HuH-7.5 (cell line): ENCODE measurements around the gene LGALS3.

ENCODE experiments used
- DNase-seq: peaks from one replicate; pipeline ENCODE4 v3.0.0; 2011; ENCODE audit warnings: low spot score

Gene LGALS3

DNA sequence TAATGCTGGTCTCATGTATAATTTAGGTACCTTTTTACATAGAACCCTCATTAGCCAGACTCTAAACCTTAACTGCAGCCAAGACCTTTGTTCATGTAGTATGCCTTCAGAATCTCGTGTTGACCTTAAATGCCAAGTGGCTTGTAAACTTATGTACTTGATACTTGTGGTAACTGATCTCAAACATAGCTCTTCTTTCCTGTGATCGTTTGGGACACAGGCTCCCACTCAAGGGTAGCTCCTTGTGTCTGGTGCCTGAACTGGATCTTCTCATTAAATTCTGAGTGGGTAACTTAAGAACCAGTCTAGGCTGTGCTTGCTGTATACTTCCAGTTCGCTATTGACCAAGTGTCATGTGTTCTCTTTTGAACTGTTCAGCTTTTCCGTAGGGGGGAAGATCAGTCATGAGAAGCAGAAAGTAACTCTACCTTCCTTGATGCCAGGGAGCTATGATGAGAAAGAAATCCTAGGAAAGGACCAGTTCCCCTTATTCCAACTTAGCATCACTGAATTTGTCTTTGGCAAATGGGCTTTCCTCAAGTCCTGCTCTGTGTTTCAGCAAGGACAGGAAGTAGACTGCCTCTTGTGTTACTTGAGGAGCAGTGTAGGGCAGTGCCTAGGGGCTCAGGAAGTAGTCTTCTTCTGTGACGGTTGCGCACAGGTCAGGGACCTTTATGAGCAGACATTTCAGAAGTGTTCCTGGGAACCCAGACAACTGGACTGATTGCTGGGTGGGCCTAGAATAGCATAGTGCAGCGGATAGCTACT lies 2.5 kb downstream of the LGALS3 start:
- DNase-seq, result no peak

DNA sequence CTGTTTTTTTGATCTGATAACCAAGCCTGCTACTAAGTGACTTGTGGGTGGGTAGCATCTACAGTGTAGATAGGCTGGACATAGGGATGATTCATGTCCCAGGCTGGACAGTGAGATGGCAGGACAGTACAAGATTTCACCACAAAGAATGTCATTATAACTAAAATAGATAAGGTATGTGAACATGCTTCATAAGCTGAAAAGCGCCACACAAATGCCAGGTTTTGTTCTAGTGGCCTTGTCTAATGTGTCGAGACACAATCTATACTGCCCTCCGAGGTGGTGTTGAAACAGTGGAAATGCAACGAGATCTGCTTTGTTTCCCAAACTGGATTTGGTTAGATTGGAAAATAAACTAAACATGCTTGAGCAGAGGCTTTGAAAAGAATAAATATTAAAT lies 4.4 kb downstream of the LGALS3 start:
- no peak for DNase-seq

DNA sequence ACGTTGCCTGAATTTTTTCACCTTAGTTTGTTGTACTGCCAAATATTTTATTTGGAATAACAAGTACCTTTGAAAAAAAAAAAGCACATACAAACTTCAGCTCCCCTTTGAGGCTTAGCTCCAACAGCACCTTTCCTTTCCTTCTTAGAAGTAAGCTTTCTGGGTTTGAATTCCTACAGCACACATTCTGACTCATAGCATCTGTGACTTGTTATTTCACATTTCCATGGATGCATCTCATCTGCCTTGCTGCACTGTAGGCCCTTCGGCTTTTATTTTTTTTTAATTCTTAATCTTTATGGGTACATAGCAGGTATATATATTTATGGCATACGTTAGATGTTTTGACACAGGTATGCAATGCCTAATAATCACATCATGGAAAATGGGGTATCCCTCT lies 7.2 kb downstream of the LGALS3 start:
- DNase-seq, result no peak

DNA sequence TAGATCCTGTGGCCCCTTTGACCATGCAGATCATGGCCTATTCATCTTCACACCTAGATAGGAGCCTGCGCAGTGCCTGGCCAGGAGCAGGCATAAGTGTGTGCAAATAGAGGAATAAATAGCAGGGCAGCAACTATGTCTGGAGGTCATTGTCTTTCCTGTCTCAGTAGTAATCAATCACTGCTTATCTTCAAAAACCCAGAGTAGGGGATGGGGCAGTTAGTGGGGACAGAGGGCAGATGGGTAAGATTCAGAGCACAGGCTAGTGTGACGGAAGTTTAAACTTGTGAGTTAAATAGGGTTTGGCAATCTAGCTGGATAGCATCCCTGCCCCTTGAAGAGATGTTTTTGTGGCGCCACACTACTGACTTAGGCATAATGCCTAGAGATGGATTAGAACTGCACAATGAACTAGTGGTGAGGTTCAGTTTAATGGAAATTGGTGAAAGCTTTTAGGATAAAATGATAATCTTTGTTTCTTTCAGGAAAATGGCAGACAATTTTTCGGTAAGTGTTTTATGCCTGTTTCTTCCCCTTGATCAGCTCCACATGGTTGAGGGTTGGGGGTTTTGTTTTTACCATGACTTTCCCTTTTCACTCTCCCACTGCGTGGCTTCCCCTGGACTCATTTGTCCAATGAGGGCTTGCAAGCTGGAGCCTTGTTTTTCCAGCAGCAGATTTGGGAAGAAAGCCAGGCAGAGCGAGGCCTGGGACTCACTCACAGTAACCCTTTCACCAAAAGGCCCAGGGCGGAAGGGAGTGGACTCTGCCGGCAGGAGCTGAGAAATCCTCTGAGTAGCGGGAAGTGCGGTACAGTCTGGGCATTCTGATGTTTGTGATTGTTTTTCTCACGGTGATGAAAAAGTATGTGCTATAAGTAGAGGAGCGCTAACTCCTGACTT lies 8.1 kb downstream of the LGALS3 start:
- DNase-seq, result no peak

DNA sequence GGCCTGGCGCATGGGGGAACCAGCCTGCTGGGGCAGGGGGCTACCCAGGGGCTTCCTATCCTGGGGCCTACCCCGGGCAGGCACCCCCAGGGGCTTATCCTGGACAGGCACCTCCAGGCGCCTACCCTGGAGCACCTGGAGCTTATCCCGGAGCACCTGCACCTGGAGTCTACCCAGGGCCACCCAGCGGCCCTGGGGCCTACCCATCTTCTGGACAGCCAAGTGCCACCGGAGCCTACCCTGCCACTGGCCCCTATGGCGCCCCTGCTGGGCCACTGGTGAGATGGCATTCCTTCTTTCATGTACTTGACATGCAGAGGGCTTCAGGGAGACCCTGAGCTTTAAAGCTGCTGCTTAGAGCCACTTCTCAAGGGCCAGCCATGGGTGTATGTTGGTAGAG lies 9.0 kb downstream of the LGALS3 start:
- no peak for DNase-seq

DNA sequence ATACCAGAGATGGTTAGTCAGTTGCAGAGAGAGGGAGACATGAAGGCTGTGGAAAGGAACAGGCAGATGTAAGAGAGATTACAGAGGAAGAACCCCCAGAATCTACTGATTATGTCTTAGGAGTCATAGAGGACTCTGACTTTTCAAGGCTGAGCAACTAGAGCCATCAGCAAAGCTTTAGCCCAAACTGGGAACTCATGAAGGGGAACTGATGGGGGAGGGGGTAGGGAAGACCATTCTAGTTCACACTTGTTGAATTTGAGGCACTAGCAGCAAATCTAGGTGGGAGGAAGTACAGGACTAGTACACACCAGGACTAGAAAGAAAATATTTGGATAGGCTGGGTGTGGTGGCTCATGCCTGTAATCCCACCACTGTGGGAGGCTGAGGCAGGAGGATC lies 10.1 kb downstream of the LGALS3 start:
- DNase-seq, result no peak

DNA sequence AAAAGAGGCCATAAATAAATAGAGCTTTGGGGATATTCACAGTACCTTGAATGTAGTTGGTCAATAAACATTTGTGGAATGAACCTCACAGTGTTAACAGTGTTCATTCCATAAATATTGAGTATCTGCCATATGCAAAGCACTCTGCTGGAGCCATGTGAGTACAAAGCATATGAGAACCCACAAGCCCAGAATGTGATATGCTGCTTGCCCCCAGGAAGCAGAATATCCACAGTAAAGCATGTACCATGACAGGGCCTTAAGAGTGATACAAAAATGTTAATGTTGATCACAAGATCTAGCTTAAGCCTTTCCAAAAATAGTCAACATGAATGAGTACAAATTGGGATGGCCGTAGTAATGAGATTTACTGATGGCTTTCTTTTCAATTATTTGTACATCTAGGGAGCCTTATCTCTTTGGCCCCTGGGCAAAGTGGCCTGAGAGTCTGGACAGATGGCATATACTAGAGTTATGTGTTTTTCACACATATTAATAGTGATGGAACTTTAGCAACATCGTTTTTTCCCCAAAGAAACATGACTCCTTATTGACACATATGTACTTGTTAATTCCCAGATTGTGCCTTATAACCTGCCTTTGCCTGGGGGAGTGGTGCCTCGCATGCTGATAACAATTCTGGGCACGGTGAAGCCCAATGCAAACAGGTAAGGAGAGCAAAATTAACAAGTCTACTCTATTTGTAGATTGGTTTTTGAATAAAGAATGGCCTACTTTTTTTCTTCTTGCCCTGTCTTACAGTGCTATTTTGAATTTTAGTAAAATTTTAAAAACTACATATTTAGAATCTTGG lies 10.9 kb downstream of the LGALS3 start:
- DNase-seq, result no peak

DNA sequence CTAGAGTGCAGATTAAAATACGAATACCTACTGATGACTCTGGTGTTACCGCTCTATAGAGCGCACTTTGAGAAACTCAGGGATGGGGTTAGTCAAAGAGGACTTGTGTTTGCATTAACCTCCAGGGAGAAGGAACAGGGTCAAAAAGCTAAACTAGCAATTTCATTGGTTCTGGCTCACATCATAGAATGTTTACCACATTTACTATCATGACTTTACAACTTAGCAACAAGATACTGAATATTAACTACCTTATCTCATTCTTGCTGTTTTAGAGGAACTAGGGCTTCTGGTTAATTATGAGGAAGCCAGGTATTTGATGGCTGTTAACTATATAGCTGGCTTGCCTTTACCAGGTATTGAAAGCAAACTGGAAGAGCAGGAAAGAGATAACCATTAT lies 12.8 kb downstream of the LGALS3 start:
- no peak for DNase-seq

DNA sequence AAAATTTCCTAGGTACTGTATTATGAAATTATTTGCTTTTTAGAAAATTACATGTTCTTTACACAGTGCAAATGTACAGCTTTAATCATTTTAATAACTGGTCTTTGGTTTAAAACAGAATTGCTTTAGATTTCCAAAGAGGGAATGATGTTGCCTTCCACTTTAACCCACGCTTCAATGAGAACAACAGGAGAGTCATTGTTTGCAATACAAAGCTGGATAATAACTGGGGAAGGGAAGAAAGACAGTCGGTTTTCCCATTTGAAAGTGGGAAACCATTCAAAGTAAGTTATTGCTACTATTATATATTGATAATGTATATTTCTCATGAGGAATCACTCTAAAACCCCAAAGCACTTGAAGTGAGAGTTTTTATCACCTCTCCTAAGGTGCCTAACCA lies 13.4 kb downstream of the LGALS3 start:
- no peak for DNase-seq

DNA sequence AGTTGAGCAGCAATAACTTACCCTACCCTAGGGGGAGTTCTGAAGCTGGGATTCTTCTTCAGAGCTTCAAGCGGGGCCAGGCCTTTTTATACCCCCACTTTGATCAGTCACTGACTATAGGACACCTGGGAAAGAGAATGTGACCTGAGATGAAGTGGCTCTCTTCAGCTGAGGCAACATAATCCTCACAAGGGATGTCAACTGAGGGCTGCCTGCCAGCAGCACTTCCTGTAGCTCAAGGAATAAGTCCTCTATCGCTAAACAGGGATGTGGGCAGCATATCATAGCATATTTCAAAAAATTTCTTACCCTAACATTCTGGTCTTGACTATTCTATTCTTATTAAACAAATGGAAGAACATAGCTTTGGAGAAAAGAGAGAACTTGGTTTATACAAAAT lies 17.4 kb downstream of the LGALS3 start:
- no peak for DNase-seq

DNA sequence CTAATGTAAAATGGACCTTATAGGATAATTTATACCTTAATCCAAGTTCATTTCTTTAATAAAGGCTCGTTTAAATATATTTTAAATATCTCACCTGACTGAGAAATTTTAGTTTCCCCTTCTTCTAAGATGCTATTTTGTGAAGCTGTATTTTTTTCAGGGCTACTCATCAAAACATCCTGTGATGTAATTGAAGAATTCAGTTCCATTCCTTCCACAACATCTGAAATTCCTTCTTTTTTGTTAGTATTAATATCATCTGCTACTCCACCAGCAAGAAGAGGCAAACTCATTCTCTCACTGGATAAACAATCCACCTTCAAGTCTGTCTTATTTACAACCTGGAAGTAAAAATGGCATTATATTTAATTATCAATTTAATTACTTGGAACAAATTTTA lies 22.5 kb downstream of the LGALS3 start:
- DNase-seq, result no peak

DNA sequence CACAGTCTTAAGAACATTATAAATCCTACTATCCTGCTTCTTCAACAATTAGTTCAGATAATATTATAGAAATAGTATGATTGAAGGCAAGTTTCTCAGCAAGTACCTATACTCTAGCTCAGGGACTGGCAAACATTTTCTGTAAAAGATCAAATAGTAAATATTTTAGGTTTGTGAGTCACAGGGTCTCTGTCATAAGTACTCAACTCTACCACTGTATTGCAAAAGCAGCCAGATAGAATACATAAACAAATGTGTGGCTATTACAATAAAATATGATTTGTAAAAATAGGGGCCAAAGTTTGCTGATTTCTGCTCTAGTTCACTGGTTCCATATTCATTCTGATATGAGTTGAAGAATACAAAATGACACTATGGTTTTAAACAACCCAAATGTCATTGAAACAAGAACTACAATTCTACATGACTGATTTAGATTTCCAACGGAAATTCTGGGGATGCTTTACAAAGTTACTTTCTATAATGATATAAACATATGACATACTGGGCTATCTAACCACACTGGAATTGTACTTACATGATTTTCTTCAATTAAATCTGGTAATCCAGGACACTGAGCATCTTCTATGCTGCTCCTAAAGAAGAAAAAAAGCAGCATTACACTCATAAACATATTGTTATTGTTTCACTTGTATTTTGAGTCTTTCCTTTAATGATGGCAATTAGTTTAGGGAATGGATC lies 23.2 kb downstream of the LGALS3 start:
- no peak for DNase-seq

DNA sequence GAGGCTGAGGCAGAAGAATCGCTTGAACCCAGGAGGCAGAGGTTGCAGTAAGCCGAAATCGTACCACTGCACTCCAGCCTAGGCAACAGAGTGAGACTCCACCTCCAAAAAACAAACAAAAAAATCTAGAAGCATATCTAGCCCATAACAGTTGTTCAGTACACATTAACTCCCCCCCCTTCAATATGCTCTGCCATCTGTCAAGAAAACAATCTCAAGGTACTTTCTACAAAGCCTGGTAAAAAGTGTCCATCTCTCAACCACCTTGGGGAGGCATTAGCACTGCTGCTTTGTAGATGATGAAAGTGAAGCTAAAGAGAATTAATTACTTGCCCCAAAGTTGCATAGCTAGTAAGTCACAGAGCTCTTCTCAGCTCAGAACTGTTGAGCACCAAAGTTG lies 24.9 kb downstream of the LGALS3 start:
- no peak for DNase-seq

DNA sequence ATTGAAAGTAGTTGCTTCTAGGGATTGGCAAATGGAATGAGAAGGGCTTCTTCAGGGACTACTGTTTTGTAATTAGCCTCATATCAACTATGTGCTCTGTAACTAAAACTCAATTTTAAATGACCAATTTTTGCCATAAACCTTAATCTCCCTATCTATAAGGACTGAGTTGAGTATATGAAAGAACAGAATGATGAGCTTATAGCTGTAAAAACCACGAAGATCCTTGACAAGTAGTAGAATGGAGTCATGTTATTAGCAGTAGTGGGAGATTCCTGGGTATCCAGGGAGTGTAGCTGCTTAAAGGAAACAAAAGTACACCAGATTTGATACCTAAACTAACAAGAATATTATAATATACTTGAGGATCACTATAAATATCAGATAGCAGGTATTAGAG lies 28.0 kb downstream of the LGALS3 start:
- DNase-seq, result no peak

DNA sequence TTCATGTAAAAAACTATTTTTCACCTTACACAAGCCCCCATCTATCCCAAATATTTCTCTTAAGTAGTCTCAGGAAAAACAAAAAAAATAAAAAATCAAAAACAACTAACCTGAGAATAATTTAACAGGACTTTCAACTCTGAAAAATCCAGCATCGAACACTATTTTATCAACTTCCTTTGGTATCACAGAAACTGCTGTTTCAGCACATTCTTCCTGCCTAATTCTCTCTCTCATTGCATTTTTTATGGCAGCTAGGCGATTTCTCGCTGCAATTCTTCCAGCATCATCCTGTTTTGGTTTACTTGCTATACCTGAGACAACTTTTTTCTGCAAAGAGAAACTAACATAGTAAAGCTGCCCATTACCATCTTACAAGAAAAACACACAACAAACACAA lies 29.4 kb downstream of the LGALS3 start:
- no peak for DNase-seq

DNA sequence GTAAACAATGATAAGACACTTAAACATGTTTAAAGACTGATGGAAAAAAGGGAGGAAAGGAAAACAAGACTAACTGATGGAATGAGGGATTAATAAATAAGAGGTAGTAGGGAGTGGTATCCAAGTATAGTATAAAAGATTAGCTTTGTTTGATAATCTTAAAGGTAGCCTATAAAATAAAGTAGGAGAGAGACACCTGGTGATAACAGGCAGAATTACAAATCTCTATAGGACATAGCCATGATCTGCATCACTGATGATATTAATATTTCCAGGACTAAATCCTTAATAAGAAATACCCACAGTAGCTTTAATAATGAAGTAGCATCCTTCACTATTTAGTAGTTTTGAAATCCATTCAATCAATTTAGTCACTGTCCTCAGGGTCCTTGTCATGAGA lies 31.9 kb downstream of the LGALS3 start:
- DNase-seq, result no peak

DNA sequence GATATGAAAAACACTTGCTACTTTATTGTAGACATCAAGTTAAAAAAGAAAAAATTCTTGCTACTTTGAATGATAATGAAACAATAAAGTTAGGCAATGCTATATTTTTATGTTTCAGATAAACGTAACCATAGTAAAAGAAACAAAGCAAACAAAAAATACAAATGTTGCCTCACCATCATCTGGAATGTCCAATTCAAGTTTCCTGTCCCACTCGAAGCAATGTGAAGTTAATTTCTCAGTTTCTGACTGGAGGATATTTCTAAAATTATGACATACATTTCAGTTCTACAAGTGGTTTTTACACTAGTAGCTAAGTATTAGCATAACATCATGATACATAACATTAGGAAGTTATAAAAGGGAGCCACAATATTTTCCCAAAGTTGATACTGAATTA lies 41.5 kb downstream of the LGALS3 start:
- DNase-seq, result no peak

DNA sequence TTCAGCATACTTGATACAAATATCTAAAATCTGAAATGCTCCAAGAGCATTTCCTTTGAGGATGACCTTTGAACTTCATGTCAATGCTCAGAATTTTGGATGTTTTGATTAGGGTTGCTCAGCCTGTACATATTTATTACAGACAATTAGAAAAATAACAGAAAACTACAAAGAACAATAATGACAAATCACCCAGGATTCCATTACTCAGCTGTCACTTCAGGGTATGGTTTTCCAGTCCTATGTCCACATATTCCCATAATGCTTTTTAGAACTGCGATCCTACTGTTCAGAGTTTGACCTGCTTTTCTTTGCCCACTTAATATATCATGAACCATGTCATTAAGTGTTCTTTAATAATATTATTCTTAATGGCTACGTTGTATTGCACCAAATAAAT lies 51.0 kb downstream of the LGALS3 start:
- DNase-seq, result no peak

DNA sequence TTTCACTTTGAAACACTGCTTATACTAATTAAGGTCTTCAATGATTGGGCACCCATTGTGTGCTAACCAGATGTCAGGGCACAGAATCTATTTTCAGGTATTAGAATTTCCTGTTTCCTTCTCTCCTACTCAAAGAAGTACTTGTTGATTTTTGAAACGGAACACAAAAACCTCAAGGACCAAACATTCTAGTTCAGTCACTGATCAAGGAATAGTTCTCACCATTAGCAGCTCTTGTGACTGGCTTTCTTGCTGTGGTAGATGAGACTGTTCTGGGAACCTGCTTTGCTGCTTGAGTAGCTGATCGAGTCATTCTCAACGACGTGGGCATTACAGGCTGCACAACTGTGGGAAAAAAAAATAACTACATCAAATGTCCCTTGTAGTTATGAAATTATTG lies 51.4 kb downstream of the LGALS3 start:
- DNase-seq, result no peak

DNA sequence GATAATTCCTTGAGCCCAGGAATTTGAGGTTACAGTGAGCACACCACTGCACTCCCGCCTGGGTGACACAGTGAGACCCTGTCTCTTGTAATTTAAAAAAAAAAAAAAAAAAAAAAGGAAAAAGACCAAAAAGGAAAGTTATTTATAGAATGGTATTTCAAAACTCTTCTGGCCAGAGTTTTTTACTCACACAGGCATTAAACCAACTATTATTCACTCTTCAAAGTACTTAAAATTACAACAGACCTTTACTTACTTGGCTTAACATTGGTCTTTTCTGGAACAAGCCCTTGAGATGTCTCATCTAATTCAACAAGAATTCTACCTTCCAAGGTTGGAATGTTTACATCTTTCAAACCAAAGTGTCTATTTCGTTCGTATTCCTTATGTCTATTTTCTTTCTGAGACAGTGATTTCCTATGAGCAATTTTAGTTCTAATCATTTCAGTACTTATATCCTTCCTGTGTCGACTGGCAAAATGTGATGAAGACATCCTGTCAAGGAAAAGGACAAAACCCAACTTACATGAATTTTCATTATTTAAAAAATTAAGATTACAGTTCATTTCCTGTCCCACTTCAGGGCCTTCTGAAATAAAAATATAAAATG lies 59.7 kb downstream of the LGALS3 start:
- DNase-seq, result no peak

DNA sequence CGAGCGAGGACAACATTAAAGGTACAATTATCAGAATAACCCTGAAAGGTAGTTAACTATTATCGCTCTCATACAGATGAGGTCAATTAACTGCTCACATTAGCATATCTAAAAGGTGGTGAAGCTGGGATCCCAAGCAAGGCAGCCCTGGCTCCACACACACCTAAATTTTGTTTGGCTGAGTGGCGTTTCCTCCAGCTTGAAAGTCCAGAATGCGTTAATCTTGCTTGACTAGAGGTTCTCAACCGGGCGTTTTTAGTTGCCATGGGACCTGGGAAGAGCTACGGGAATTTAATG lies 61.8 kb downstream of the LGALS3 start:
- no peak for DNase-seq
